ENCODE measurements around the gene RECQL5.

DNA sequence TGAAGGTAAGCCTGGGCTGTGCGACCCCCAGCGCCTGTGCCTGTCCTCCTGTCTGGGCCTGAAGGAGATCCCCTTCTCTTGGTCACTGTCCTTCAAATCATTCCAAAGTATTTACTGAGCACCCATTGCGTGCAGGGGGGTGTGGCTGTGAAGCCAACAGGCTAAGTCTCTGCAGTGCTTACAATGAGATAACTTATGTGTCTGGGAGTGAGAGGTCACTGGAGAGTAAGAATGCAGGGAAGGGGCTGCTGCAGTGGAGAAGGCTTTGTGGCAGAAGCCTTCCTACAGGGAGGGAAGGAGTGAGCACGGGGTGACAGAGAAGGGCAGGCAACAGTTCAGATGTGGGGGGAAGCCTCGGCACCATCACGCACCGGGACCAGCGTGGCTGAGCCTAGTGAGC, 44.9 kb downstream of the RECQL5 start:
- TF ChIP-seq, protein P1, sequence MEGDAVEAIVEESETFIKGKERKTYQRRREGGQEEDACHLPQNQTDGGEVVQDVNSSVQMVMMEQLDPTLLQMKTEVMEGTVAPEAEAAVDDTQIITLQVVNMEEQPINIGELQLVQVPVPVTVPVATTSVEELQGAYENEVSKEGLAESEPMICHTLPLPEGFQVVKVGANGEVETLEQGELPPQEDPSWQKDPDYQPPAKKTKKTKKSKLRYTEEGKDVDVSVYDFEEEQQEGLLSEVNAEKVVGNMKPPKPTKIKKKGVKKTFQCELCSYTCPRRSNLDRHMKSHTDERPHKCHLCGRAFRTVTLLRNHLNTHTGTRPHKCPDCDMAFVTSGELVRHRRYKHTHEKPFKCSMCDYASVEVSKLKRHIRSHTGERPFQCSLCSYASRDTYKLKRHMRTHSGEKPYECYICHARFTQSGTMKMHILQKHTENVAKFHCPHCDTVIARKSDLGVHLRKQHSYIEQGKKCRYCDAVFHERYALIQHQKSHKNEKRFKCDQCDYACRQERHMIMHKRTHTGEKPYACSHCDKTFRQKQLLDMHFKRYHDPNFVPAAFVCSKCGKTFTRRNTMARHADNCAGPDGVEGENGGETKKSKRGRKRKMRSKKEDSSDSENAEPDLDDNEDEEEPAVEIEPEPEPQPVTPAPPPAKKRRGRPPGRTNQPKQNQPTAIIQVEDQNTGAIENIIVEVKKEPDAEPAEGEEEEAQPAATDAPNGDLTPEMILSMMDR (conservative IDR thresholded peaks at IDR 0.05), result no peak
- no peak for TF ChIP-seq ZFX (IDR thresholded peaks at IDR 0.05)

All from C4-2B (cell line).